Measurements from ENCODE around the gene PPY. TPM values are rescaled to one million over a fixed set of nuclear protein-coding genes. Genes with fewer than 3 reads are reported as not detected.

Gene PPY
- total RNA-seq, 1 experiment from 2014 or later, result not detected

GRCh38 chr17:43938838-43939182, 3.5 kb downstream of the PPY start:
- ChIA-PET POLR2A (interaction anchor here (0.6 kb wide), 1 partner anchor 103 kb away, joined by 3 read pairs; no protein-coding TSS in a partner anchor), CTCF (interaction anchor here (1.1 to 2.3 kb wide), 11 partner anchors 8 to 230 kb away, joined by 3 to 13 read pairs (median 7); partner anchors contain the start of gene MPP2)
- H3K27ac Mint-ChIP-seq, result no peak overlapping the region
- no peak for TF ChIP-seq ZNF281 (CRISPR knock-in tag; IDR thresholded peaks at IDR 0.05)
- no peak for TF ChIP-seq ZNF416 (CRISPR knock-in tag; IDR thresholded peaks at IDR 0.05)
- DNase-seq (ENCODE audit: low spot score), result no peak
- H3K27me3 Mint-ChIP-seq (ENCODE audit: low read depth), result peaks cover 53% of the 10 kb centered on the region
- no peaks in the 10 kb centered on the region for H3K9me3 Mint-ChIP-seq
- peaks cover 16% of the 10 kb centered on the region for H3K4me1 Mint-ChIP-seq
- ATAC-seq, result no peak
- H3K4me3 Mint-ChIP-seq, result no peak overlapping the region
- no peaks in the 10 kb centered on the region for H3K36me3 Mint-ChIP-seq

DNA sequence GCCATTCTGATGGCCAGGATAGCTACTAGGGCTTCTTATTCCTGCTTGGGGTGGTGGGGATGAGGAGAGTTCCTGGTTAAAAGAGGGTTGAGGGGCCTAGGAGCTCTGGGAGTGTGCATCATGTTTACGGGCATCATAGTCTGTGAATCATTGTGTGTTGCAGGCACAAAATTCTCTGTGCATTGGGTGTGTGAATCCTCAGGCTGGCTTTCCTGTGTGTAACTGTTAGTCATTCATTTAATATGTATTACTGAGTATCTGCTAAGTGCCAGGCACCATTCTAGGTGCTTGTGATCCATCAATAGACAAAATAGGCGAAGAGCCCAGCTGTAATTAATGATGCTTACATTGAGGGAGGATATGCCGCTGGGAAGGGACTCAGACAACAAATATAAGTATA, 5.8 kb downstream of the PPY start:
- Mint-ChIP-seq H3K27me3 (ENCODE audit: low read depth) (peaks cover 54% of the 10 kb centered on the region), H3K4me1 (peaks cover 12% of the 10 kb centered on the region), H3K27ac (no peak overlapping the region), H3K9me3 (no peaks in the 10 kb centered on the region), H3K4me3 (no peak overlapping the region), H3K36me3 (no peaks in the 10 kb centered on the region)
- TF ChIP-seq, protein P1, sequence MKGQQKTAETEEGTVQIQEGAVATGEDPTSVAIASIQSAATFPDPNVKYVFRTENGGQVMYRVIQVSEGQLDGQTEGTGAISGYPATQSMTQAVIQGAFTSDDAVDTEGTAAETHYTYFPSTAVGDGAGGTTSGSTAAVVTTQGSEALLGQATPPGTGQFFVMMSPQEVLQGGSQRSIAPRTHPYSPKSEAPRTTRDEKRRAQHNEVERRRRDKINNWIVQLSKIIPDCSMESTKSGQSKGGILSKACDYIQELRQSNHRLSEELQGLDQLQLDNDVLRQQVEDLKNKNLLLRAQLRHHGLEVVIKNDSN (CRISPR knock-in tag; IDR thresholded peaks at IDR 0.05), result no peak
- TF ChIP-seq, protein P2, sequence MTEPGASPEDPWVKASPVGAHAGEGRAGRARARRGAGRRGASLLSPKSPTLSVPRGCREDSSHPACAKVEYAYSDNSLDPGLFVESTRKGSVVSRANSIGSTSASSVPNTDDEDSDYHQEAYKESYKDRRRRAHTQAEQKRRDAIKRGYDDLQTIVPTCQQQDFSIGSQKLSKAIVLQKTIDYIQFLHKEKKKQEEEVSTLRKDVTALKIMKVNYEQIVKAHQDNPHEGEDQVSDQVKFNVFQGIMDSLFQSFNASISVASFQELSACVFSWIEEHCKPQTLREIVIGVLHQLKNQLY (CRISPR knock-in tag; IDR thresholded peaks at IDR 0.05), result no peak
- TF ChIP-seq NFATC4 (CRISPR knock-in tag; IDR thresholded peaks at IDR 0.05) (no peak), ZNF671 (CRISPR knock-in tag; IDR thresholded peaks at IDR 0.05) (no peak), OVOL2 (CRISPR knock-in tag; IDR thresholded peaks at IDR 0.05; ENCODE audit: borderline replicate concordance) (no peak), ZNF532 (CRISPR knock-in tag; IDR thresholded peaks at IDR 0.05; ENCODE audit: borderline replicate concordance) (no peak), ZMAT4 (CRISPR knock-in tag; IDR thresholded peaks at IDR 0.05) (no peak), USF2 (CRISPR knock-in tag; IDR thresholded peaks at IDR 0.05) (no peak), NFE2L1 (CRISPR knock-in tag; IDR thresholded peaks at IDR 0.05) (no peak), ZNF281 (CRISPR knock-in tag; IDR thresholded peaks at IDR 0.05) (no peak), ZNF138 (CRISPR knock-in tag; conservative IDR thresholded peaks at IDR 0.05) (no peak), TCF7 (CRISPR knock-in tag; IDR thresholded peaks at IDR 0.05; ENCODE audit: low read depth) (no peak), SOX15 (CRISPR knock-in tag; IDR thresholded peaks at IDR 0.05) (no peak), ZNF232 (CRISPR knock-in tag; IDR thresholded peaks at IDR 0.05) (no peak), E2F1 (CRISPR knock-in tag; IDR thresholded peaks at IDR 0.05) (no peak)
- TF ChIP-seq, protein P3, sequence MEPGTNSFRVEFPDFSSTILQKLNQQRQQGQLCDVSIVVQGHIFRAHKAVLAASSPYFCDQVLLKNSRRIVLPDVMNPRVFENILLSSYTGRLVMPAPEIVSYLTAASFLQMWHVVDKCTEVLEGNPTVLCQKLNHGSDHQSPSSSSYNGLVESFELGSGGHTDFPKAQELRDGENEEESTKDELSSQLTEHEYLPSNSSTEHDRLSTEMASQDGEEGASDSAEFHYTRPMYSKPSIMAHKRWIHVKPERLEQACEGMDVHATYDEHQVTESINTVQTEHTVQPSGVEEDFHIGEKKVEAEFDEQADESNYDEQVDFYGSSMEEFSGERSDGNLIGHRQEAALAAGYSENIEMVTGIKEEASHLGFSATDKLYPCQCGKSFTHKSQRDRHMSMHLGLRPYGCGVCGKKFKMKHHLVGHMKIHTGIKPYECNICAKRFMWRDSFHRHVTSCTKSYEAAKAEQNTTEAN (CRISPR knock-in tag; IDR thresholded peaks at IDR 0.05), result no peak
- POLR2A ChIA-PET, result no interaction called here
- no peak for DNase-seq (ENCODE audit: low spot score)
- CTCF ChIA-PET, result interaction anchor here (1.1 to 2.2 kb wide), 5 partner anchors 26 to 70 kb away, joined by 3 to 9 read pairs (median 4); no protein-coding TSS in a partner anchor
- ATAC-seq, result no peak
